SK-MEL-5 (cell line): ENCODE measurements around the gene MSMB. TPM values are rescaled to one million over a fixed set of nuclear protein-coding genes. Genes with fewer than 3 reads are reported as not detected.
"Not testable (repeated sequence)": the region's sequence is repeated elsewhere in the genome, so short reads cannot be mapped to it uniquely, and the experiment has no call there.

Experiments used
- DNase-seq: peaks from one replicate; pipeline ENCODE4 v3.0.0-alpha.2; 2016; ENCODE audit warnings: low read depth, low spot score
- in situ Hi-C: cut with HindIII; loops from 2 replicates; pipeline ENCODE4 v1.10.0; 2016; ENCODE audit warnings: low sequenced_read_pairs, high pct_unique_total_duplicates, low pct_unique_long_range_greater_than_20kb
- total RNA-seq: library from RNA; depleted of rRNA; stranded (reverse); fragments of >200 nt; shearing (Covaris generic); gene quantifications from 2 replicates; pipeline ENCODE4 v1.2.3, GENCODE V29; 2014

The MSMB gene
- total RNA-seq, 1 experiment from 2014 or later = not detected

DNA sequence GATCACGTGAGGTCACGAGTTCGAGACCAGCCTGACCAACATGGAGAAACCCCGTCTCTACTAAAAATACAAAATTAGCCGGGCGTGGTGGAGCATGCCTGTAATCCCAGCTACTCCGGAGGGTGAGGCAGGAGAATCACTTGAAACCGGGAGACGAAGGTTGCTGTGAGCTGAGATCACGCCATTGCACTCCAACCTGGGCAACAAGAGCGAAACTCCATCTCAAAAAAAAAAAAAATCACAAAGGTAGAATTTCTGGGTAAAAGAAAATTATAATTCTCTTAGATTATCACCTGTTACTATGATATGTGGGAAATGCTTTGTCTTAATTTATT, 3.4 kb upstream of the MSMB start:
- in situ Hi-C loops, DNase-seq: not testable (repeated sequence)

DNA sequence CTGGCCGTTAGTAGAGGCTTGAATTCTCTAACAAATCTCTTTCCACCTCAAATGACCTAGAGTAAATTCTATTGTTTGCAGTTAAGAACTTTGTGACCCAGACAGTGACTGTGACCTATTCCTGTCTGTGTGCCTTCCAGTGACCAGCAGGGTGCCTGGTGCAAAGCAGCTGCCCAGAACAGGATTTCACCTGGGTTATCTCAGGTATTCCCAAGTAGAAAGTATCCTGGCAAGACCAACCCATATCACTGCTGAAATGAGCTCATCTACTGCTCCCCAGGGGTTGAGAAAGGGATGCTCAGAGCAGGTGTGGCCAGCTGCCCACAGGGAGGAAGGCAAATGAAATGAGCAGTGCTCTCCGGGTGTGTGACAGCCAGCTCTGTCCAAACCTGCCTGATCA, 2.1 kb upstream of the MSMB start:
- in situ Hi-C loops = no loop called here
- DNase-seq = no peak

DNA sequence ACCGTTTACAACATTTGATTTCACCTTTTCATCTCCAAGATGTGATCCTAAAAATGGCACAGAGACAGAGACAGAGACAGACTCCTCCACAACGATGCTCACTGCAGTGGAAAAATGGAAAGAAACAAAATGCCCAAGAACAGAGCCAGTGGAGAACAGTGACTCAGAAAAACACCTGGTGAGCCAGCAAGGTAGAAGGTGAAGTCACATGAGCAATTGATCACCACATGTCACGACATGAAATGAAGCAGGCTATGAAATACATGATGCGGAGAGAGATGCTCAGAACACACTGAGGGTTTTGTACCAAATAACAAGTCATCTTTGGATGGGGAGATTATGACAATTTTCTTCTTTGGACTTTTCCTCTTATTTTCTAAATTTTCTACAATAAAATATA, 3.5 kb downstream of the MSMB start:
- no peak for DNase-seq
- in situ Hi-C loops = no loop called here

DNA sequence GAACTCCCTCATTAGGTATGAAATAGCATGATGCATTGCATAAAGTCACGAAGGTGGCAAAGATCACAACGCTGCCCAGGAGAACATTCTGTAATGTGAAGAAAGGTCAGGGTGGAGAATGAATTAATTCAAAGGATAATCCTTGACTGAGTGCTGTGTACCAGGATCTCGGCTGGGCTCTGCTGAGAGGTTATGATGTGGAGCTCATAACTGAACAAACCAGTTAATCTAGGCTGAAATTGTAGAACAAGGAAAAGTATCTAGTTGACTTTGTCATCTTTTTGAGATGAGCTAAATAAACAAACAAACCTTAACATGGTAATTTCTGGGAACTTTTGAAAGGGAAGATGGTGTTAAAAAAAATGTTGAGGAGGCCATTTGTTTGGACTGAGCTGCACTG, 6.1 kb downstream of the MSMB start:
- no peak for DNase-seq
- in situ Hi-C loops = no loop called here

DNA sequence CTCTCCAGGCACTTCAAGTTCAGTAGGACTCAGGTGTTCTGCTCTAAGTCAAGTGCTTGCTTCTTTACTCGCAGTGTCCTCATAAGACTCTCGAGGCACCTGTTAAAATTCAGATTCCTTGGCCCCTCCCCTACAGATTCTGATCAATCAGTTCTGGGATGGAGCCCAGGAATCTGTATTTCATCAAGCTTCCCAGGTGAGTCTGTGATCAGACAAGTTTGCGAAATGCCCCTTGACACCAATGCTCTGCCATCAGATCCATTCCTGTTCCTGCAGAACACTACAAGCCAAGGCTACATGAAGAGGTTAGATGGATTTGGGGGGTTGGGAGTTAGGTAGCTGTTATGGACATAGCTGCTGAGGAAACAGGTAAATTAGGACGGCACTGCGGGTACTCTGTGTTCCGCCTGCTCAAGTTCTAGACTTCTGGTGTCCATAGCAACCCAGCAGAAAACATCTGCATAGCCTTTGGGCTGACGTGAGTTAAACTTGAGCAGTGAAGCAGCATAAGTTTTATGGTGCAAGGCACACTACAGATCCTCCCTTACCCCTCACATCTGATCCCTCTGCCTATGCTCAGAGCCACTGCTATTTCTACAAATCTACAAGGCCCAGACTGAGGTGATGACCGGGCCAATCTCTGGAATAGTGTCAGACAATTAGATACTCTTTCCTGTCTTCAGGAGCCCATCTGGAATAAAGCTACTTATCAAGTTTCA, 8.8 kb downstream of the MSMB start:
- in situ Hi-C loops = no loop called here

DNA sequence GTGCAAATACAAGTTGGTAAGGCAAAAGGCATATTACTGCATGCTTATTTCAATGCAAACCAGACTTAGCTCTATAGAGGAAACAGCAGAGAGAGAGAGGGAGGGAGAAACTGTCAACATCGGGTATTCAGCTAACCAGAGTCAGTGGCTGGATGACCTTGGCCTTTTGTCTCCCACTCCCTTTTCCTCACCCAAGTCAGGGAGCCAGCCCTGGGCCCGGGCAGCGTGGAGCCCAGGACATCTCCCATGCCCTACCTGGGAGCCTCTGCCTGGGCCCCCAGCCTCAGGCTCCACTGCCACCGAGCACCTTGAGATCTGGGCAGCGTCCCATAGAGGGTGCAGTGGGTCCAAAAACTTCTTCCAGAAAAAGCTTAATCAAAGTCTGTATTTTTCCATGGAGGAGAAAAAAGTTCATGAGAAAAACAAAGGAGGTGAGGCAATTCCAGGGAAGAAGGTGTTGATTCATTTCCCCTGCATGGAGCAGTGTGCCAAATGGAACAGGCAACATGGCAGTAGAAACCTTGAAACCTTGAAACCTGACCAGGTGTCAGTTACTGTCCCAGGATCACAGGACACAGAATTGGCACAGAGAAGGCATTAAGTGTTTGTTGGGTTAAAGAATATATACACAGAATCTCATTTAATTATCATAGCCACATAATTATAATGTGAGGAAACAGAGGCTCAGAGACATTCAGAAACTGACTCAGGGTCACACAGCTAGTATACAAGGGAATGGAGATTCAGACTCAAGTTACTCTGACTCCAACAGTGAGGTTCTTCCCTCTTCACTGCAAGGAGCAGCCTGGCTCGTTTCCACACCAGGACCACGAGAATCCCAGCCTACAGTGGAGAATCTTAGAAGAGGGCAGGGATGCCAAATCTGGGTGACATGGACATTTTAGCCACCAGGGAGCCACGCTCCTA, 9.9 kb downstream of the MSMB start:
- in situ Hi-C loops = no loop called here
- DNase-seq = no peak

More for the DNA sequence above, 8.8 kb downstream of the MSMB start:
- no peak for DNase-seq

DNA sequence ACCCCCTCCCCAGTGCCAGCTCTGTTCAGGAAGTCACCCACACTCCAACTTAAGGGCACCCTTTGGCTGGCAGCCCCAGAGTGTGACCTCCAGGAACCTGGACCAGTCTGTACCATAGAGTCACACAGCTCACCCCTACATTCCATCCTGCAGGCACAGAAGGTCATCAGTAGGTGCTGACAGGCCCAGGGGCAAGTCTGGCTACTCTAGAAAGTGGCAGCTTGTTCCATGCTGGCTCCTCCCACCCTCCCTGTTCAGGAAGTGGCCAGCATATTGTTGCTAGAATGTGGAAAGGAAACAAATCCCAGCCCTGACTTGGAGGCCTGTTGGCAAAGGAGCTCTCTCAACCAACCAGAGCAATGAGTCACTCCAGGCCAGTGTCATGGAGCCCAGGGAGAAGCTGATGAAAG, 12.5 kb downstream of the MSMB start:
- in situ Hi-C loops = no loop called here
- peak; percentile 32 for DNase-seq

DNA sequence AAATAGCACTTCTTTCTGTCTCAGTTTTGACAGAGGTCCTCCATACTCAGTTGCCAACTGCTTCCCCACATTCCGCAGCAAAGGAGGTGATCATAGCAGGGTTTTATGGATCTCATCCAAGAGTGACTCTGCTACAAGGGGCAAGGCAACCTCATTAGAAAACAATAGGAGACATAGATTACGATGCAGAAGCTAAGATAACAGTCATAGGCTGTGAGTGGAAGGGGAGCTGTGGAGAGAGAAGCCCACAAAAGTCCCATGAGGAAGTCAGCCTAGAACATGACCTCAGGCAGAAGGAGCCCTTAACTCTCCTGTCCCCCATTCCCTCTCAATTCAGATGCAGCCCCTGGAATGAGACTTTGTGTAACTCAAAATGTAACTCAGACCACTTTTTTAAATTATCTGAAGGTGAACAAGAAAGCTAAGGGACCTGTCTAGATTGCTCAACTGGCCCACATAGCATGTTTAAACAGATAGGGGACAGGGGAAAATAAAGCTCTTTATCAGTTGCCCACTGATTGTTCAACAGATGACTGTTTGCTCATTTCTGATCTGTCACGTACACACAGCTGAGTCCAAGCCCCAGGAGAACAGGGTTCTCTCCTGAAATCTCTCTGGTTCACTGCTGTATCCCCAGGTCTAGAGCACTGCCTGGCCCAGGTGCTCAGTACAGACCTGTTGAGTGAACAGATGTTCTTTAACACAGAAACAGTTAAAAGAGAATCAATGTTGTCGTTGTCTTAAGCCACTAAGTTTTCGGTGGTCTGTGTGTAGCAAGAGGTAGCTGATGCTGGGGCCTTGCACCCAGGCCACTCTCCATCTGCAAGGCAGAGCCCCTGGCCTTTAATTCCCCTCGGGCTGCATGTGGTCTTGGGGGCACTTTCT, 14.2 kb downstream of the MSMB start:
- DNase-seq = no peak
- in situ Hi-C loops = no loop called here

DNA sequence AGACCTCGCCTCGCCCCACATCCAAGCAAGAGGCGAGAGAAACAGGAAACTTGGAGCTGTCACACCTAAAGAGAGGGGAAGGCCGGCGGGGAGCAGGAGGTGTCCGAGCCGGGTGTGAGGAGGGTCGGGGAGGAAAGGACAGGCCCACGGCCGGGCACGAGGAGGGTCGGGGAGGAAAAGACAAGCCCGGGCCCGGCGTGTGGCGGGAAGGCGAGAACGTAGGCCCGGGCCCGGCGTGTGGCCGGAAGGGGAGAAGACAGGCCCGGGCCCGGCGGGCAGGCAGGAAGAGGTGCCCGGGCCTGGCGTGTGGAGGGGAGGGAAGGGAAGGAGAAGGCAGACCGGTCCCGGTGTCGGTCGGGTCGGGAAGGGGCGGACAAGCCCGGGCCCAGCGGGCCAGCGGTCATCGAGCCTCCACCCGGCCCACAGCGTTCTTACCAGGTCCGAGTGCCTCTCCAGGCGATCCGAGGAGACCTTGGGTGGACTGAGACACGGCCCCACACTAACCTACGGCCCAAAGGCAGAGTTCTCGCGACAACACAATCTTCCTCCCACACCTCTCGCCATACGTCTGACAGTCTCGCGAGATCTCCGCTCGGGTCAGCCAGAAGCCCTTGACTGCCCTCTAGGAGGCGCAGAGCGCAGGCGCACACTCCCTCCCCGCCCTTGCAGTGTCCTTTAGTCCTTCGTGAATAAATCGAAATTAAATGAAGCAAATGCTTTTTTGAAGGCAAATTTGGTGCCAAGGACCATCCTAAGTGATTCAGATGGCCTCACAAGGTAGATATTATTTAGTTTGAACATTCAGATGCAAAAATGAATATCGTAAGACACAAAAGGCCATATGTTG, 15.8 kb downstream of the MSMB start, which contains the start of gene NCOA4:
NCOA4 (minus strand) TSS at position 533 of the 847 bp plus-strand sequence. CDS start 13,943 bp downstream, outside the sequence.
- in situ Hi-C loops = no loop called here
- peak; percentile 96 for DNase-seq

DNA sequence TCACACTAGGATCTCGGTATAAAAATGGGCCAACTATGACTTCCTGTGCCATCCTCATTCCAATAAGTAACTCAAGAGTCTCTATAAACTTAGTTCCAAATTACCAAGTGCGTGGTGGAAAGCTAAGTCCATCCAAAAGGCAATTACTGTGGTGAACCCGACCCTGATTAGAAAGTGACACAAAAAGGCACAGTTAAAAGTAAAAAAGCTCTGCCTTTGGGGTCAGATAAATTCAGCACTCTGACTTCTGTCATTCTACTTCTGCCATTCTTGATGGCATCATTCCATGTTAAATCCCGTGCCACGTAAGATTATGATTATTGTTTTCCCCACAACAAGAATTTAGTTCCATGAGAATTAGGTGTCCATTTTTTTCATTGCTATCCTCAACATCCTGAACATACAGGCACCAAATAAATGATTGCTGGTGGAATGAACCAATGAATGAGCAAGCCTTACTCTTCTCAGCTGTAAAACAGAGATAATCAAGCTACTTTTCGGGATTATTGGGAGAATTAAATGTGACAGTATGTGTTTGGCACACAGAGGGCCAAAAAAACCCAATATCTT, 16.5 kb downstream of the MSMB start:
- in situ Hi-C loops = no loop called here
- DNase-seq = no peak

DNA sequence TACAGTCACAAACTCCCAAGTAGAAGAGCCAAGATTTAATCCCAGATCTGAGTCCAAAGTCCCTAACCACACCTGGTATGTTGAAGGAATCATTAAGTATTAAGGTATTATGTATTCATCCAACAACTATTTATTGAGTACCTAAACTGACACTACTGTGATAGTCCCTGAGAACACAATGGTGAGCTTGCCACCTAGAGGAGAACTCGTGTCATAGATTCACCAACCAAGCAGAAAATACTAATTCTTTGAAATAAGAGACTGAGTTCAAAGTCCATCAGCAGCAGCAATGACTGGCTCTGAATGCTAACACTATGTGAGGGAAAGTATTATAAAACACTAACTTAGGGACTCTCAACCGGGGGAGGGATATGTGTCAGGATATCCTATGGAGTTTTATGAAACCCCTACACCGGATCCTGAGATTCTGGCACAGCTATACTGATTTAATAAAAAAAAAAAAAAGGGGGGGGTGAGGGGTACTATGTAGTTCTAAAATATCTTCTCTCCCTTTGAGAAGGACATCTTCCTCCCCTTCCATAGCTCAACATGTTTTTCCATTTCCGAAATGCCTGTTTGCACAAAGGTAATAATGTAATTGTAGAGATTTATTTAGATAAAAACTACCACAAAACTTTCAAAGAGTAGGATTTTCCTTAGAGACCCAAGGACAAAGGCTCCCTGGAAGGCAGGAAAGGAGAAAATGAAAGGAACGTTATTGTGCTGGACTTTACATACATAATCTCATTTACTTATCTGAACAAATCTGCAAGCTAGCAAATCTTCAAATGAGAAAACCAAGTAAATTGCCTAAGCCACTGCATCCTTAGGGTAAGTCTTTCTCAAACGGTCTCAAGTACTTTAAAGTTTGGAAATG, 17.2 kb downstream of the MSMB start:
- in situ Hi-C loops = no loop called here
- DNase-seq = peak; percentile 64

DNA sequence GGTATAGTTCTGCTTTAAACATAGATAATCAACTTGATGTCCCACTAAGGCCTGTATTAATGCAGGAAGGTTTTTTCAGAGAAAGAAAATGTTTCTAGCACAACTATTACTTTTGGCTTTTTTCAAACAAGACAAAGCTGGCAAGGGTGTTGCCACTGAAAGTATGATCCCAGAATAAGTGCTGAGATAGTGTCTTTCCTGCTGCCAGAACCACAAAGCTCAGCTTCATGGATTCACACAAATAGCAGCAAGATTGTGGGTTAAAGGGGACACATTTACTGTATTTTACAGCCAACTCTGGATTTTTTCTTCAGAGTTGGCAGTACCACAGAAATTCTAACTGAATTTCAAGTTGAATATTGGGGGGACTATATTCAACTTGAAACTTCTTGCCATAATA, 20.0 kb downstream of the MSMB start:
- no peak for DNase-seq
- in situ Hi-C loops = no loop called here

DNA sequence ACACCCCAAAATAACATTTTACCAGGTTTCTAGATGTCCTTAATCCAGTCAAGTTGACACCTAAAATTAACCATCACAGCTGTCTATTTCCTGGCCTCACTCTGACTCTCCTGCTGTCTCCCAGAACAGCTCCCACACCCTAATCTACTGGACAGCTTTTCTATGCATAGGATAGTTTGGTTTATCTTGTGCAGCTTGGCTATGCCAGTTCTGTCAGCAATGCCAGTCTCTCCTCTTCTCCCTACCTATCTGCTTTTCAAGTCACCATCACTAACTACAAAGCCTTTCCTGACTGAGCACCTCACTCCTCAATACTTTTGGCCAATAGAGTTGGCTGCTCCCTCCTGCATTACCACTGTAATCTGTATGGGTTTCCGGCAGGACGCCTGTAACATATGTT, 20.7 kb downstream of the MSMB start:
- in situ Hi-C loops = no loop called here

DNA sequence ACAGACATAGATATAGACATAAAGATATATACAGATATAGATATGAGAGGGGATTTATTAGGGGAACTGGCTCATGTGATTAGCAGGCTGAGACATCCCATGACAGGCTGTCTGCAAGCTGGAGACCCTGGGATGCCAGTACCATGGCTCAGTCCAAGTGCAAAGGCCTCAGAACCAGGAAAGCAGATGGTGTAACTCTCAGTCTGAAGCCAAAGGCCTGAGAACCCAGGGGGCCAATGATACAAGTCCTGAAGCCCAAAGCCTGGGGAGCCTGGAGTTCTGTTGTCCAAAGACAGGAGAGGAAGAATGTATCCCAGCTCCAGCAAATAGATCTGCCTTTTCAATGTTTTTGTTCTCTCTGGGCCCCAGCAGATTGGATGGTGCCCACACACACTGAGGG, 21.1 kb downstream of the MSMB start:
- no peak for DNase-seq
- in situ Hi-C loops = no loop called here

More for the DNA sequence above, 20.7 kb downstream of the MSMB start:
- no peak for DNase-seq

DNA sequence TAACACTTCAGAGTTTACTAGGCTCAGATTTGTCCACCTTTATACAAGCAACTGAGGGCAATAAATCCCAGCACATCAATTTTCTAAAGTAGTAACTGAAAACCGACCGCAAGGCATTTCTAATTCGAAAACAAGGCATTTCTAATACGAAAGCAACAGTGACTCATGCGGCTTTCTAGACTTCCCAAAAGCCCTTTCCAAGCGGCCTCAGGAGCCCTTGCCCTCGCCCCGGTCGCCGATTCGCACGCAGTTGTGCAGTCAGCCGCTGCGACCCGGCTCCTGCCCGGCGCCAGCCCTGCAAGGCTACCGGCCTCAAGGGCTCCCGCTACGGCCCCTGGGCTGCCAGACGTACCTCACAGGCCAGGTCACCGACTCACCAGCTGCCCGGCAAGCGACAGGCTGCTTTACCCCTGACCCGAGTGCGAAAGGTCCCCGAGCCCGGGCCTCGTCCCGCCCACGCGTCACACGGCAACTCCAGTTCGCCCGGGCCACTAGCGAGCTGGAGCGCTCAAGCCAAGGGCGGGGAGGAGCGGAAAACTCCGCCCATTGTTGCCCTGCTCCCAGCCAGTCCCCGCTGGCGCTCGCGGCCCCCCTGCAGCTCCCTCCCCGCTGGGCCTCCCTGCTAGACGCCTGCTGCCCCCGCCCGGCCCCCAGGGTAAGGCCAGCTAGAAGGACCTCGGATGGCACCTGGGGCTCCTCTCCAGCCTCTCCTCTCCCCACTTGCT, 22.9 kb downstream of the MSMB start:
- peak; percentile 87 for DNase-seq
- in situ Hi-C loops = no loop called here
